ENCODE results near the gene ADGRD1.

ADGRD1 gene

DNA sequence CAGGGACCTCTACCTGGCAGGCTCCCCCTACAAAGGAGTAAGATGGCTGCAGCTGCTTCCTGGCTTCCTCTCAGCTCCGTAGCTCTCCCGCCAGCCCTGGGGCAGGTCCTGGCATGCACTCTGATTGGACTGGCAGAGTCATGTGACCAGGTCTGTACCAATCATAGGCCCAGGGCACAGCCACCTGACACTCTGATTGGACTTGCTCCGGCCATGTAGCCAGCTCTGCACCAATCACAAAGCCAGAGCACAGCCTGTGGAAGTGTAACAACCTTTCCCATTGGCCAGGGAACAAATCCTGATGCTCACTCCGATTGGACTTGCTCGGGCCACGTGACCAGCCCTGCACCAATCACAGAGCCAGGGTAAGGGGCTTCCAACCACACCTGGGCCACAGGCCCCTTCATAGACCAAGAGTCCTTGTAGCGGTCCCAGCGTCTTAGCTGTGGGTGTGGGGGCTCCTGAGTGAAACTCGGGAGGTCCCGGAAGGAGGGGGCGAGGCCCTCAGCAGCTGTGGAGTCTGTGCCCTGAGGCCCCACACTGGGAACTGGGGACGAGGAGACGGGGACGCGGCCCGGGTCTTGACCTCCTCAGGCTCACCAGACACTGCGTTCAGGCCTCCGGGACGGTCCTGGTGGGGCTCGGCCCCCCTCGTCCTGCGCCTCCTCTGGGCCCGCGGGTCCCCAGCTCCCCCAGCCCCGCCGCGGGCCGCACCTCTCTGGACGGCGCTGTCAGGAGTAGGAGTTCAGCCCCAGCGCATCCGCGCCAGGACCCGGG is 210.6 kb downstream of the ADGRD1 start:
- Histone ChIP-seq H3K4me3 (ENCODE audit: low read depth, low read length) (no peak overlapping the region), H3K4me1 (ENCODE audit: control insufficient read depth in 1 of 2, insufficient read depth in 2 of 2, low read length in 2 of 2) (no peaks in the 10 kb centered on the region), H3K27ac (ENCODE audit: low read depth, low read length) (no peak overlapping the region), H4K91ac (ENCODE audit: low read depth, low read length) (no peak overlapping the region), H2BK5ac (ENCODE audit: low read depth, low read length, poor library complexity) (no peak overlapping the region), H2BK120ac (ENCODE audit: insufficient read depth, low read length, poor library complexity) (no peak overlapping the region), H3K4ac (ENCODE audit: low read depth, low read length) (no peak overlapping the region), H3K4me2 (ENCODE audit: low read length) (no peak overlapping the region), H3K23ac (ENCODE audit: low read length) (no peak overlapping the region), H3K9me3 (ENCODE audit: insufficient read depth, low read depth, low read length) (no peaks in the 10 kb centered on the region), H3K14ac (ENCODE audit: low read length) (no peak overlapping the region), H3K79me1 (ENCODE audit: low read length) (no peaks in the 10 kb centered on the region), H2AFZ (ENCODE audit: insufficient read depth, low read length, poor library complexity) (no peak overlapping the region), H3K79me2 (ENCODE audit: control insufficient read depth, insufficient read depth, low read length, poor library complexity) (no peaks in the 10 kb centered on the region), H2AK5ac (ENCODE audit: low read length) (no peak overlapping the region), H2BK12ac (ENCODE audit: low read length) (no peak overlapping the region), H4K12ac (ENCODE audit: low read depth, low read length) (no peak overlapping the region), H4K8ac (ENCODE audit: low read depth, low read length) (no peak overlapping the region), H3K9ac (ENCODE audit: low read length) (no peak overlapping the region), H3K18ac (ENCODE audit: low read length) (no peak overlapping the region), H3K27me3 (ENCODE audit: insufficient read depth, low read length) (no peaks in the 10 kb centered on the region), H3K36me3 (ENCODE audit: control insufficient read depth in 1 of 2, insufficient read depth in 2 of 2, low read length in 2 of 2) (no peaks in the 10 kb centered on the region)
- DNase-seq, result no peak
- WGBS (ENCODE audit: extremely low coverage, insufficient coverage, insufficient read length), result no CpG with 5 or more reads among the region's 34 CpGs

GRCh38 chr12:131166717-131167116 is 213.0 kb downstream of the ADGRD1 start:
- Histone ChIP-seq H3K9ac (ENCODE audit: low read length) (no peak overlapping the region), H4K8ac (ENCODE audit: low read depth, low read length) (no peak overlapping the region), H3K4me3 (ENCODE audit: low read depth, low read length) (no peak overlapping the region), H3K4me1 (ENCODE audit: control insufficient read depth in 1 of 2, insufficient read depth in 2 of 2, low read length in 2 of 2) (no peaks in the 10 kb centered on the region), H2BK12ac (ENCODE audit: low read length) (no peak overlapping the region), H2AFZ (ENCODE audit: insufficient read depth, low read length, poor library complexity) (no peak overlapping the region), H4K12ac (ENCODE audit: low read depth, low read length) (no peak overlapping the region), H3K23ac (ENCODE audit: low read length) (no peak overlapping the region), H3K79me2 (ENCODE audit: control insufficient read depth, insufficient read depth, low read length, poor library complexity) (no peaks in the 10 kb centered on the region), H3K27ac (ENCODE audit: low read depth, low read length) (no peak overlapping the region), H3K27me3 (ENCODE audit: insufficient read depth, low read length) (no peaks in the 10 kb centered on the region), H3K14ac (ENCODE audit: low read length) (no peak overlapping the region), H3K4ac (ENCODE audit: low read depth, low read length) (no peak overlapping the region), H3K4me2 (ENCODE audit: low read length) (no peak overlapping the region), H2BK120ac (ENCODE audit: insufficient read depth, low read length, poor library complexity) (no peak overlapping the region), H4K91ac (ENCODE audit: low read depth, low read length) (no peak overlapping the region), H3K9me3 (ENCODE audit: insufficient read depth, low read depth, low read length) (no peaks in the 10 kb centered on the region), H2AK5ac (ENCODE audit: low read length) (no peak overlapping the region), H3K18ac (ENCODE audit: low read length) (no peak overlapping the region), H3K36me3 (ENCODE audit: control insufficient read depth in 1 of 2, insufficient read depth in 2 of 2, low read length in 2 of 2) (no peaks in the 10 kb centered on the region), H2BK5ac (ENCODE audit: low read depth, low read length, poor library complexity) (no peak overlapping the region), H3K79me1 (ENCODE audit: low read length) (no peaks in the 10 kb centered on the region)
- WGBS (ENCODE audit: extremely low coverage, insufficient coverage, insufficient read length), result no CpG with 5 or more reads among the region's 1 CpG
- no peak for DNase-seq

DNA sequence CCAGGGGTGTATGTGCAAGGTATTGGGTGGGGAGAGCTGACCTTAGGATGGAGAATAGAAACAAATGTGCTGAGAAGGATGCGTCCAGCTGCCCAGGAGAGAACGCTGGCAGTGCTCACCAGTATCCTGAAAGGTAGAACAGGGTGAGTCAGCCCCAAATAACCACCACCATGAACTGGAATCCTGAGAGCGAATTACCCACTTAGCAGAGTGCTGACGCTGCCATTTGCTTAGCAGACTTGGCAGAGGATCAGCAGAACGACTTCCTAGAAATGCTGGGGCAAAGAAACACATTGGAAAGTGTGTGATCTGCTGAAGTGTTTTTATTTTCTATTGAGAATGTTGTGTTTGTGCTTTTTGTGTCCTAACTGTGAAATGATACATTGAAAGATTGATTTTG is 213.6 kb downstream of the ADGRD1 start:
- H3K27ac ChIP-seq (ENCODE audit: low read depth, low read length), result no peak overlapping the region
- no peak overlapping the region for H2BK5ac ChIP-seq (ENCODE audit: low read depth, low read length, poor library complexity)
- no peak overlapping the region for H2AFZ ChIP-seq (ENCODE audit: insufficient read depth, low read length, poor library complexity)
- H3K79me1 ChIP-seq (ENCODE audit: low read length), result no peaks in the 10 kb centered on the region
- H3K14ac ChIP-seq (ENCODE audit: low read length), result no peak overlapping the region
- H3K79me2 ChIP-seq (ENCODE audit: control insufficient read depth, insufficient read depth, low read length, poor library complexity), result no peaks in the 10 kb centered on the region
- no peak overlapping the region for H4K12ac ChIP-seq (ENCODE audit: low read depth, low read length)
- no peak overlapping the region for H3K23ac ChIP-seq (ENCODE audit: low read length)
- no peak overlapping the region for H2AK5ac ChIP-seq (ENCODE audit: low read length)
- no peak overlapping the region for H4K8ac ChIP-seq (ENCODE audit: low read depth, low read length)
- H3K9ac ChIP-seq (ENCODE audit: low read length), result no peak overlapping the region
- H3K27me3 ChIP-seq (ENCODE audit: insufficient read depth, low read length), result no peaks in the 10 kb centered on the region
- H2BK12ac ChIP-seq (ENCODE audit: low read length), result no peak overlapping the region
- no peak overlapping the region for H3K4ac ChIP-seq (ENCODE audit: low read depth, low read length)
- no peaks in the 10 kb centered on the region for H3K9me3 ChIP-seq (ENCODE audit: insufficient read depth, low read depth, low read length)
- no peak overlapping the region for H2BK120ac ChIP-seq (ENCODE audit: insufficient read depth, low read length, poor library complexity)
- no peak overlapping the region for H3K4me3 ChIP-seq (ENCODE audit: low read depth, low read length)
- H3K36me3 ChIP-seq (ENCODE audit: control insufficient read depth in 1 of 2, insufficient read depth in 2 of 2, low read length in 2 of 2), result no peaks in the 10 kb centered on the region
- no CpG with 5 or more reads among the region's 5 CpGs for WGBS (ENCODE audit: extremely low coverage, insufficient coverage, insufficient read length)
- no peak overlapping the region for H3K18ac ChIP-seq (ENCODE audit: low read length)
- DNase-seq, result no peak
- no peak overlapping the region for H3K4me2 ChIP-seq (ENCODE audit: low read length)
- H4K91ac ChIP-seq (ENCODE audit: low read depth, low read length), result no peak overlapping the region
- H3K4me1 ChIP-seq (ENCODE audit: control insufficient read depth in 1 of 2, insufficient read depth in 2 of 2, low read length in 2 of 2), result no peaks in the 10 kb centered on the region

GRCh38 chr12:131171029-131171428 is 217.3 kb downstream of the ADGRD1 start:
- no peak overlapping the region for H2BK120ac ChIP-seq (ENCODE audit: insufficient read depth, low read length, poor library complexity)
- H3K4ac ChIP-seq (ENCODE audit: low read depth, low read length), result no peak overlapping the region
- H2BK5ac ChIP-seq (ENCODE audit: low read depth, low read length, poor library complexity), result no peak overlapping the region
- H4K8ac ChIP-seq (ENCODE audit: low read depth, low read length), result no peak overlapping the region
- H3K14ac ChIP-seq (ENCODE audit: low read length), result no peak overlapping the region
- H2AK5ac ChIP-seq (ENCODE audit: low read length), result no peak overlapping the region
- H3K27ac ChIP-seq (ENCODE audit: low read depth, low read length), result no peak overlapping the region
- no peaks in the 10 kb centered on the region for H3K27me3 ChIP-seq (ENCODE audit: insufficient read depth, low read length)
- no CpG with 5 or more reads among the region's 4 CpGs for WGBS (ENCODE audit: extremely low coverage, insufficient coverage, insufficient read length)
- no peak overlapping the region for H4K12ac ChIP-seq (ENCODE audit: low read depth, low read length)
- H3K4me3 ChIP-seq (ENCODE audit: low read depth, low read length), result no peak overlapping the region
- H3K18ac ChIP-seq (ENCODE audit: low read length), result no peak overlapping the region
- H3K4me2 ChIP-seq (ENCODE audit: low read length), result no peak overlapping the region
- no peak overlapping the region for H3K9ac ChIP-seq (ENCODE audit: low read length)
- H2AFZ ChIP-seq (ENCODE audit: insufficient read depth, low read length, poor library complexity), result no peak overlapping the region
- H3K79me1 ChIP-seq (ENCODE audit: low read length), result no peaks in the 10 kb centered on the region
- H2BK12ac ChIP-seq (ENCODE audit: low read length), result no peak overlapping the region
- DNase-seq, result peak in 1 of 2 donors; percentile 53
- no peaks in the 10 kb centered on the region for H3K36me3 ChIP-seq (ENCODE audit: control insufficient read depth in 1 of 2, insufficient read depth in 2 of 2, low read length in 2 of 2)
- no peaks in the 10 kb centered on the region for H3K4me1 ChIP-seq (ENCODE audit: control insufficient read depth in 1 of 2, insufficient read depth in 2 of 2, low read length in 2 of 2)
- no peak overlapping the region for H4K91ac ChIP-seq (ENCODE audit: low read depth, low read length)
- peaks cover 5% of the 10 kb centered on the region for H3K9me3 ChIP-seq (ENCODE audit: insufficient read depth, low read depth, low read length)
- H3K23ac ChIP-seq (ENCODE audit: low read length), result no peak overlapping the region
- no peaks in the 10 kb centered on the region for H3K79me2 ChIP-seq (ENCODE audit: control insufficient read depth, insufficient read depth, low read length, poor library complexity)

All from trophoblast cell (in vitro differentiated cells and primary cell).